CD4-positive, alpha-beta T cell treated with Interleukin-4 for 1 hour (primary cell): ENCODE measurements around the gene FIG4.
"Not testable (repeated sequence)": the region's sequence is repeated elsewhere in the genome, so short reads cannot be mapped to it uniquely, and the experiment has no call there.

Experiments used
- DNase-seq, 2 donors: peaks; one replicate each; pipeline ENCODE4 v3.0.0-alpha.2; 2020 to 2022

Gene FIG4

DNA sequence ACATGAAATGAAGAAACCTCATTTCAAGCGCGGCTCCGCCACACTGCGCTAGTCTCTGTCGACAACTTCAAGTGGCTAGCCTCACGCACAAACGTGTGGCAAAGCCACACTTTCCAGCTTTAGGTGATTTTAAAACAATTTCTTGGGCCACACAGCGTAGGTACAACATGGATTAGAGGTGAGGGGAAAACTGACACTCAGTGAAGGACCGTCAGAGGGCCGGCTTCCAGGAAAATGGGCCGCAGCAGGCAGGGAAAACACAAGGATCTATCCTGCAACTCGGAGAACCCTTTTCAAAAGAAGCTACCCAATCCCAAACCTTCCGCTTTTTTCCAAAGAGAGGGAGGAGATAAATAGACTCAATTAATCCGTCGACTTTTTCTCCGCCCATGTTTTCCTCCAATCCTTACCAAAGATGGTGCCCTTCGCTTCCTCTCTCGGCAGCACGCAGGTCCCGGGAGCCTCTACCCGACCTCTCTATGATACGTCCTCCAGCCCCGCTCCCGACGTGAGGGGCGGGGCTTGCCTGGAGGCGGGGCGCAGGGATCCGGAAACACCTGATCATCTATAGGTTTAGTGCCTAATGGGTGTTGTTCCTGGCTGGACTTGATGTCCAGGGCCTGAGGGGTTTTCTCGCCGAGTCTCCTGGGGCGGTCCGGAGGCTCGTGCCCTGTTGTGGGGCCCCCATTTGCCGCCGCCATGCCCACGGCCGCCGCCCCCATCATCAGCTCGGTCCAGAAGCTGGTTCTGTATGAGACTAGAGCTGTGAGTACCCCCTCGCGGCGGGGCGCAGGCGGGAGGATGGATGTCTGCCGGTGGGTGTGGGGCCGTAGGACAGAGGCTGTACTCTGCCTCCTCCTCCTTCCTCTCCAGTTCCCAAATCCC lies at the start of gene FIG4, which contains the start of gene AK9:
Gene FIG4, plus strand, starts transcription at position 560 of the 885 bp plus-strand sequence. Its CDS starts 140 bp downstream, at position 700.
Gene AK9, minus strand, starts transcription at position 466 of the 885 bp plus-strand sequence. CDS start 15,457 bp downstream, outside the sequence.
- peak; percentile 89 to 90 for DNase-seq

GRCh38 chr6:109644131-109644530 lies 47.0 kb upstream of the FIG4 start:
- DNase-seq, result no peak

DNA sequence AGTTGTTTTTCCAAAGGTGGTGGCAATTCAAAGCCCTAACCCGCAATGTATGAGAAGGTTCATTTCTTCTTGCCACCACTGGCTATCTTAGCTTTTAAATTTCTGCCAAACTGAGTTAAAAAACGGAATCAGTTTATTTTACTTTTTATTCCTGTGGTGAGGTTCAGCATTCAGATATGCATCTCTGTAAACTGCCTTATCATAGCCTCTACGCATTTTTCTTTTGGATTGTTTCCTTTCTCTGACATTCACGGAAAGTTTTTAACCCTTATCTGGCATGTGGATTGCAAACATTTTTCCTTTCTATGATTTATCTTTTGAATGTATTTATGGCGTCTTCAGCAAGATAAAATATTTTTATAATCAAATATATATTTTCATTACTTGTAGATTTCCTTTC lies 37.8 kb upstream of the FIG4 start:
- no peak for DNase-seq

GRCh38 chr6:109655761-109656262 lies 35.3 kb upstream of the FIG4 start:
- no peak for DNase-seq

GRCh38 chr6:109660526-109661320 lies 30.4 kb upstream of the FIG4 start:
- DNase-seq, result no peak

GRCh38 chr6:109662192-109662591 lies 28.9 kb upstream of the FIG4 start:
- DNase-seq, result no peak

DNA sequence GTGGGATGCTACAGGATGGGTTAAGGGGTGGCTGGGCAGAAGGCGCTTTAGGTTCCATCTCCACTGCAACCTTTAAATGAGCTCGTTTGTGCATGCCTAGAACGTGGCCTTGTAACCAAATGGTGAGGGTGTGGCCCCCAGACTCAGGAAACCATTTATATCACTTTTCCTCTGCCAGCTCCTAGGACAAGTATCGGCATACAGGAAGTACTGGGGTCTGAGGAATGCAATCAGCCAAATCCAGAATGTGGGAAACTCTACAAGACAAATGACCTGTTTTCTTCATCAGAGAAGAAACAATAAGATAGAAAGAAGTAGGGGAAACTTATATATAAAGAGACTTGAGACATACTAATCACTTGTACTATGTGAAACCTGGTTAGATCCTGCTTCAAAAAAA lies 21.3 kb upstream of the FIG4 start:
- DNase-seq, result no peak

GRCh38 chr6:109671733-109672132 lies 19.4 kb upstream of the FIG4 start:
- no peak for DNase-seq

GRCh38 chr6:109672175-109672574 lies 18.9 kb upstream of the FIG4 start:
- DNase-seq, result no peak

GRCh38 chr6:109672839-109673238 lies 18.3 kb upstream of the FIG4 start:
- no peak for DNase-seq

- DNase-seq, result no peak
Measured at GRCh38 chr6:109676724-109677123, 14.4 kb upstream of the FIG4 start.

DNA sequence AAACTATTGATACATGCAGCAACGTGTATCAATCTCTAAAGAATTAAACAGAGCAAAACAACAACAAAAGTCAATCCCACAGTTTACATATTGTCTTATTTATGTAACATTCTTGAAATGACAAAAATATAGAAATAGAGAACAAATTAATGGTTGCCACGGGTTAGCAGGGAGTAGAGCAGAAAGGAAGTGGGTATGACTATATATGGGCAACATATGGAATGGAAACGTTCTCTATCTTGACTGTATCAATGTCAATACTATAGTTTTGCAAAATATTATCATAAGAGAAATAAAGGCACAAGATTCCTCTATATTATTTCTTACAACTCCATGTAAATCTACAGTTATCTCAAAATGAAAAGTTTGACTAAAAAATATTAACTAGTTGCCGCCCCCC lies 12.9 kb upstream of the FIG4 start:
- DNase-seq, result no peak

- DNase-seq, result not testable (repeated sequence)
Measured at GRCh38 chr6:109678661-109679505, 12.2 kb upstream of the FIG4 start.

GRCh38 chr6:109686566-109687265 lies 4.4 kb upstream of the FIG4 start:
- no peak for DNase-seq

GRCh38 chr6:109687271-109687761 lies 3.8 kb upstream of the FIG4 start:
- DNase-seq, result no peak

DNA sequence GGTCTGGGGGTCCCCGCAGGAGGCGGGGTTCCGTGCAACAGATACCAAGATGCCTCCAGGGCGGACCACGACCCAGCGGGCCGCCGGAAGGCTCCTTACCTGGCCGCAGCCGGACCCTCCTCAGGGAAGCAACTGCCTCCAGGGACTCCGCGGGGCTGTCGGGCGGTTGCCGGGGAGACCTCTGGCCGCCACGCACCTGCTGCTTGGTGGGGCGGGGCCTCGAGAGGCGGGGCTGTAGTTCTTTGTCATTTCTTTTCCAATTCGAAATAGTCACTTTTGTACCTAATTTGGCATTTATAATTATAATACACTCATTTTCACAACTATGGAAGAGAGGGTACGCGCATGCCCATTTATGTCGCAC lies 741 bp upstream of the FIG4 start:
- DNase-seq, result peak; percentile 50 to 59

DNA sequence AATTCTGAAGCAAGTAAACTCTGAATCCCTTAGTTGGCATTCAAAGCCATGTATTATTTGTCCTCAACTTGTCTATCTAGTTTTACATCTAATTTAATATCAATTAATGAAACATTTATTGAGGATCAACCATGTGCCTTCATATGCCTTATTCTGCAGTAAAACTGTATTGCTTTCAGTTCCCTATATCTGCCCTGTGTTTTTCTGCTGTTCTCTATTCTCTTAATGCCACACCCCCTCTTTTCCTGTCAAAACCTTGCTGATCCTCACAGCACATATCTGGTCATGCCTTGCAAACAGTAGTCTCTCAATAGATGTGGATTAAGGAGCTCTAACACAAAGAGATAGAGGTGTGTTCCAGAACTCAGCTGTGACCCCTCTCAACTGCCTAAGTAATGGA lies 2.0 kb downstream of the FIG4 start:
- no peak for DNase-seq

DNA sequence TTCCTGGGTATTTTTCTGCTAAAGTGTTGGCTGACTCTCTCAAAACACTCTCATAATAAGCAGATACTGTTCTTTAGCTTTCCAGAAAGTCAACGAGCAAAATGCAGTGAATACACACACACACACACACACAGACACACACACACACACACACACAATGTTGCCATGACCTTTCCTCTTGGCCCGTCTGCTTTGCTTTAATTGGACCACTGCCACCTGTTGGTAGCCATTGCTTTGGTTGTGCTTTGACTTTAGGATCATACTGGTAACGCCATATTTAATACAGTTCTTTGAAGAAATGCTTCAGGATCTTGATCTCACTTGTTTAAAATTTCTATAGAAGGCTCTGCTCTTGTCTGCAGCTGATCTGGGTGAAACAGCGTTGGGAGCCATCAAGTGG lies 4.4 kb downstream of the FIG4 start:
- DNase-seq, result no peak

- DNase-seq, result no peak
Measured at GRCh38 chr6:109696355-109696754, 5.3 kb downstream of the FIG4 start.

- no peak for DNase-seq
Measured at GRCh38 chr6:109701221-109701620, 10.1 kb downstream of the FIG4 start.

- no peak for DNase-seq
Measured at GRCh38 chr6:109701774-109702173, 10.7 kb downstream of the FIG4 start.

- no peak for DNase-seq
Measured at GRCh38 chr6:109702791-109703190, 11.7 kb downstream of the FIG4 start.
